ENCODE measurements around the gene NLRC5. TPM values are rescaled to one million over a fixed set of nuclear protein-coding genes. Genes with fewer than 3 reads are reported as not detected.

The NLRC5 gene
- polyA plus RNA-seq, 1 experiment = 19.2 TPM

- Histone ChIP-seq H3K36me3 (ENCODE audit: control insufficient read depth, insufficient read depth, low read length) (no peaks in the 10 kb centered on the region), H3K4me3 (ENCODE audit: low read depth, low read length) (no peak overlapping the region), H3K27me3 (ENCODE audit: control insufficient read depth, insufficient read depth, low read length) (no peaks in the 10 kb centered on the region)
- no peak for DNase-seq (ENCODE audit: low read depth)
- POLR2A ChIA-PET = no interaction called here
- CTCF ChIA-PET = no interaction called here
- no peak for TF ChIP-seq CTCF (IDR thresholded peaks at IDR 0.05; ENCODE audit: insufficient read depth, low read depth, low read length)
Measured at GRCh38 chr16:56975714-56976113, 13.6 kb upstream of the NLRC5 start.

GRCh38 chr16:56977216-56977615, 12.1 kb upstream of the NLRC5 start:
- Histone ChIP-seq H3K36me3 (ENCODE audit: control insufficient read depth, insufficient read depth, low read length) (no peaks in the 10 kb centered on the region), H3K4me3 (ENCODE audit: low read depth, low read length) (no peak overlapping the region), H3K27me3 (ENCODE audit: control insufficient read depth, insufficient read depth, low read length) (no peaks in the 10 kb centered on the region)
- ChIA-PET POLR2A (no interaction called here), CTCF (interaction anchor here (1.1 to 1.4 kb wide), 2 partner anchors 12 to 108 kb away, joined by 4 to 8 read pairs; no protein-coding TSS in a partner anchor)
- DNase-seq (ENCODE audit: low read depth) = no peak
- no peak for TF ChIP-seq CTCF (IDR thresholded peaks at IDR 0.05; ENCODE audit: insufficient read depth, low read depth, low read length)

GRCh38 chr16:56977823-56978430, 11.4 kb upstream of the NLRC5 start:
- ChIA-PET POLR2A (no interaction called here), CTCF (interaction anchor here (1.4 kb wide), 1 partner anchor 13 kb away, joined by 8 read pairs; no protein-coding TSS in a partner anchor)
- no peaks in the 10 kb centered on the region for H3K27me3 ChIP-seq (ENCODE audit: control insufficient read depth, insufficient read depth, low read length)
- no peaks in the 10 kb centered on the region for H3K36me3 ChIP-seq (ENCODE audit: control insufficient read depth, insufficient read depth, low read length)
- no peak overlapping the region for H3K4me3 ChIP-seq (ENCODE audit: low read depth, low read length)
- no peak for TF ChIP-seq CTCF (IDR thresholded peaks at IDR 0.05; ENCODE audit: insufficient read depth, low read depth, low read length)
- no peak for DNase-seq (ENCODE audit: low read depth)

GRCh38 chr16:56980201-56980535, 9.2 kb upstream of the NLRC5 start:
- ChIA-PET CTCF (no interaction called here), POLR2A (no interaction called here)
- Histone ChIP-seq H3K27me3 (ENCODE audit: control insufficient read depth, insufficient read depth, low read length) (no peaks in the 10 kb centered on the region), H3K36me3 (ENCODE audit: control insufficient read depth, insufficient read depth, low read length) (no peaks in the 10 kb centered on the region; the same call in none of the 2 replicates), H3K4me3 (ENCODE audit: low read depth, low read length) (no peak overlapping the region)
- no peak for TF ChIP-seq CTCF (IDR thresholded peaks at IDR 0.05; ENCODE audit: insufficient read depth, low read depth, low read length)
- no peak for DNase-seq (ENCODE audit: low read depth)

- TF ChIP-seq CTCF (IDR thresholded peaks at IDR 0.05; ENCODE audit: insufficient read depth, low read depth, low read length) = no peak
- no peak for DNase-seq (ENCODE audit: low read depth)
- H3K4me3 ChIP-seq (ENCODE audit: low read depth, low read length) = no peak overlapping the region
- ChIA-PET CTCF (no interaction called here), POLR2A (no interaction called here)
- H3K27me3 ChIP-seq (ENCODE audit: control insufficient read depth, insufficient read depth, low read length) = no peaks in the 10 kb centered on the region
- no peaks in the 10 kb centered on the region; the same call in none of the 2 replicates for H3K36me3 ChIP-seq (ENCODE audit: control insufficient read depth, insufficient read depth, low read length)
Measured at GRCh38 chr16:56980792-56981724, 8.3 kb upstream of the NLRC5 start.

Measured in BJ (cell line).